ENCODE data around the gene WEE2. TPM values are rescaled to one million over a fixed set of nuclear protein-coding genes. Genes with fewer than 3 reads are reported as not detected.

Gene WEE2
- total RNA-seq, 6 experiments from 2014 or later: not detected

DNA sequence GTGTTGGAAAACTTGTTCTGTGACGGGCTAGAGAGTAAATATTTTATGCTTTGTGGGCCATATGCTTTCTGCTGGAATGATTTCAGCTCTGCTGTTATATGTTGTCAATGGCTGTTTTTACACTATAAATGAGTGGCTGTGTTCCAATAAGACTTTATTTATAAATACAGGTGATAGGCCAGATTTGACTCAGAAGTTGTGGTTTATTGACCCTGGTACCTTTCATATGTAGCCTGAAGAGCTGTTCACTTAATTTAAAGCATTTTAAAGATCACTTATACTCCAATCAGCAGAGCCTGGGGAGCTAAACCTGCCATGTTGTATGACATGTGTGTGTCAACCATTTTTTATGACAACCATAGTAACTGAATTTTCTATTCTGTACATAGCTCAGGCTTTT, 20.9 kb downstream of the WEE2 start:
- Mint-ChIP-seq H3K27me3 (ENCODE audit: insufficient read depth) (peaks cover 14% of the 10 kb centered on the region), H3K27ac (no peak overlapping the region), H3K9me3 (no peaks in the 10 kb centered on the region), H3K4me3 (no peak overlapping the region), H3K4me1 (ENCODE audit: low read depth) (no peaks in the 10 kb centered on the region), H3K36me3 (ENCODE audit: low read depth) (no peaks in the 10 kb centered on the region)
- TF ChIP-seq, protein P1, sequence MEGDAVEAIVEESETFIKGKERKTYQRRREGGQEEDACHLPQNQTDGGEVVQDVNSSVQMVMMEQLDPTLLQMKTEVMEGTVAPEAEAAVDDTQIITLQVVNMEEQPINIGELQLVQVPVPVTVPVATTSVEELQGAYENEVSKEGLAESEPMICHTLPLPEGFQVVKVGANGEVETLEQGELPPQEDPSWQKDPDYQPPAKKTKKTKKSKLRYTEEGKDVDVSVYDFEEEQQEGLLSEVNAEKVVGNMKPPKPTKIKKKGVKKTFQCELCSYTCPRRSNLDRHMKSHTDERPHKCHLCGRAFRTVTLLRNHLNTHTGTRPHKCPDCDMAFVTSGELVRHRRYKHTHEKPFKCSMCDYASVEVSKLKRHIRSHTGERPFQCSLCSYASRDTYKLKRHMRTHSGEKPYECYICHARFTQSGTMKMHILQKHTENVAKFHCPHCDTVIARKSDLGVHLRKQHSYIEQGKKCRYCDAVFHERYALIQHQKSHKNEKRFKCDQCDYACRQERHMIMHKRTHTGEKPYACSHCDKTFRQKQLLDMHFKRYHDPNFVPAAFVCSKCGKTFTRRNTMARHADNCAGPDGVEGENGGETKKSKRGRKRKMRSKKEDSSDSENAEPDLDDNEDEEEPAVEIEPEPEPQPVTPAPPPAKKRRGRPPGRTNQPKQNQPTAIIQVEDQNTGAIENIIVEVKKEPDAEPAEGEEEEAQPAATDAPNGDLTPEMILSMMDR (IDR thresholded peaks at IDR 0.05): no peak
- DNase-seq: no peak

DNA sequence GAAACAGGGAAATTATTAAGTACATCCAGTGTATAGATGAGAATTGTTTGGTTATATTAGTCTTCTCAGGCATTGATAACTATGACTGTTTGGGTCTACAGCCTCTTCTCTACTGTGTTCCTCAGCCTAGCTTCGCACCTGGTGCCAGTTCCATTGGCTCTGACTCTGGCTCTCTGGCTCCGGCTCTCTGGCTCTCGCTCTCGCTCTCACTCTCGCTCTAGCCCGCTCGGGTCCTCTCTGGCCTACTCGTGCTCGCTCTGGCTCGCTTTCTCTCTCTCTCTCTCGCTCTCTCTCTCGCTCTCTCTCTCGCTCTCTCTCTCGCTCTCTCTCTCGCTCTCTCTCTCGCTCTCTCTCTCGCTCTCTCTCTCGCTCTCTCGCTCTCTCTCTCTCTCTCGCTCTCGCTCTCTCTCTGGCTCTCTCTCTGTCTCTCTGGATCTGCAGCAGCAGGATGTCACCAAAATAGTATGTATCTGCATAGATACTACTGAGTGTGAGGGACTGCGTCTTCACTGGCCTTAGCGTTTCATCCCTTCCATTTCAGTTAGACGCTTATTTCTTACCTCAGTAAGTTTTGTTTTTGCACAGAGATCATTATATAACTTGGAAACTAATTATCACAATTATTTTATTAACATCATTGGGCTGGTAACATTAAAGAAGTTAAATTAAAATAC, 23.5 kb downstream of the WEE2 start:
- DNase-seq: no peak
- Mint-ChIP-seq H3K27me3 (ENCODE audit: insufficient read depth) (peaks cover 10% of the 10 kb centered on the region), H3K9me3 (no peaks in the 10 kb centered on the region), H3K36me3 (ENCODE audit: low read depth) (no peaks in the 10 kb centered on the region), H3K27ac (no peak overlapping the region), H3K4me3 (no peak overlapping the region), H3K4me1 (ENCODE audit: low read depth) (no peaks in the 10 kb centered on the region)
- TF ChIP-seq, protein P1 (IDR thresholded peaks at IDR 0.05): no peak

DNA sequence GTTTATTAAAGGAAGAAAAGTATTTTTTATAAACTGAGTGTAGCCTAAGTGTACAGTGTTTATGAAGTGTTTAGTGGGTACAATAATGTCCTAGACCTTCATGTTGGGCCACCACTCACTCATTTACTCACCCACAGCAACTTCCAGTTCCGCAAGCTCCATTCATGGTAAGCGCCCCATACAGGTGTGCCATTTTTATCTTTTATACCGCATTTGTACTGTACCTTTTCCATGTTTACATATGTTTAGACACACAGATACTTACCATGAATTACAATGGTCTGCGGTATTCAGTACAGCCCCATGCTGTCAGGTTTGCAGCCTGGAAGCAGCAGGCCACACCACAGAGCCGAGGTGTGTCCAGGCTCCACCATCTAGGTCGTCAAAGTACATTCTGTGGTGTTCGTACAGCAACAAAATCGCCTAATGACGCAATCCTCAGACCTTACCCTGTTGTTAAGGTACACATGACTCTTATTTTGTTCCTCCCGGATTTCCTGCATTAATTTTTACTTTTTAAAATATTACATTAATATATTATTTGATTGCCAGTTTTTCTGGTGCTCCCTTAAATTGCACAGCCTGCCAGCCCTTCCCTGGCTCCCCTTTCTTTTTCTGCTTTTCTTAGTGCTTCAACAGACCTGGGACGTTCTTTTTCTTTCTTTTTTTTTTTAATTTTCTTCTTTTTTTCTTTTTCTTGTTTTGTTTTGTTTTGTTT, 29.1 kb downstream of the WEE2 start:
- Mint-ChIP-seq H3K27ac (peak overlapping the region; percentile 97), H3K36me3 (ENCODE audit: low read depth) (peaks cover 18% of the 10 kb centered on the region), H3K27me3 (ENCODE audit: insufficient read depth) (no peaks in the 10 kb centered on the region), H3K4me1 (ENCODE audit: low read depth) (peaks cover 32% of the 10 kb centered on the region), H3K9me3 (no peaks in the 10 kb centered on the region), H3K4me3 (peak overlapping the region; percentile 99)
- TF ChIP-seq, protein P1 (IDR thresholded peaks at IDR 0.05): no peak
- no peak for DNase-seq

DNA sequence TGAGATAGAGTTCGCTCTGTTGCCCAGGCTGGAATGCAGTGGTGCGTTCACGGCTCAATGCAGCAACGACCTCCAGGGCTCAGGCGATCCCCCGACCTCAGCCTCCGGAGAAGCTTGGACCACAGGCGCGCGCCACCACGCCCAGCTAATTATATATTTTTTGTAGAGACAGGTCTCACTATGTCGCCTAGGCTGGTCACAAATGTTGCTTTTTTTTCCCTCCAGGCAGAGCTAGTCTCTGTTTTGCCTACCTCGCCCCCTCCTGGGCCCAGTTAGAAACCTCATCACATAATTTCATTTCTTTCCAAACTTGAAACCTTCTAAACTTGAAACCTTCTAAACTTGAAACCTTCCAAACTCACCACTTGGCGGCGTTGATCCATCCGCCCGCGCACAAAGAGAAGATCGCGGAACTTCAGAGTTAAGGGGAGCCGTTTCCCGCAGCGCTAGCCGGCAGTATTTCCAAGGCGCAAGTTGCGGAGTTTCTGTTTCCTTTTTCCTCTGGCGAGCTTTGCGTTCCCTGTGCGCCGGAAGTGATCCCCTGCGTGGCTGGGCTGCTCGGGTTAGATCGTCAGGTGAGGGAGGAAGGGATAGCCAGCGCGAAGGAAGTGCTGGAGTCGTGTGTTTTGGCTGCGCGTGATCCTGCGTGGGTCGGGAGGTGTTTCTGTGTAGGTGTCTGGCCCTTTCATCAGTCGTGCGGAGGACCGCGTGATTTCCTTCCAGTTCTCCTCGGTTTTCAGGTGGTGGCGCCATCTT, 29.9 kb downstream of the WEE2 start, which contains the start of gene SSBP1:
Gene SSBP1, plus strand, starts transcription at position 523 of the 756 bp plus-strand sequence. CDS start 809 bp downstream, outside the sequence.
- DNase-seq: peak; percentile 94
- TF ChIP-seq, protein P1 (IDR thresholded peaks at IDR 0.05): peak; percentile 86
- Mint-ChIP-seq H3K27me3 (ENCODE audit: insufficient read depth) (no peaks in the 10 kb centered on the region), H3K36me3 (ENCODE audit: low read depth) (peaks cover 24% of the 10 kb centered on the region), H3K27ac (peak within 1 kb of the TSS; percentile 97), H3K9me3 (no peaks in the 10 kb centered on the region), H3K4me1 (ENCODE audit: low read depth) (peaks cover 32% of the 10 kb centered on the region), H3K4me3 (peak within 1 kb of the TSS; percentile 99)

DNA sequence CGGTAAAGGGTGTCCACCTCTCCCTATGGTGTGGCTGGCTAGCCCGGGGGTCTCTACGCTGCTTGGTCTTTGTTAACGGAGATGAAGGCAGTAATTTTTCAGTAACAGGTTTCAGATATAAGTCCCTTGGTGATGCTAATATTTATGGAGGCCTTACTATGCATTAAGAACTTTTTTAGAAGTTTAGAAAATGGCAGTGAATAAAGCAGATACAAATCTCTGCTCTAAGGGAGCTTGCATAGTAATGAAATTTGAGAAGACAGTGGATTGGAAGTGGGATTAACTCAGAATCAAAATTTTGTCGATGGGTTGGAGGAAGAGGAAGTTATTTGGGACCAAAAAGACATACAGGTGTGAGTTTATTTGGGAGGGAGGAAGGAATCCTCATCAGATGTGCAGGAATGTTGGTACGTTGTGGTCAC, 30.4 kb downstream of the WEE2 start:
- Mint-ChIP-seq H3K36me3 (ENCODE audit: low read depth) (peaks cover 28% of the 10 kb centered on the region), H3K27ac (peak overlapping the region; percentile 97), H3K4me3 (peak overlapping the region; percentile 99), H3K27me3 (ENCODE audit: insufficient read depth) (no peaks in the 10 kb centered on the region), H3K9me3 (no peaks in the 10 kb centered on the region), H3K4me1 (ENCODE audit: low read depth) (peaks cover 32% of the 10 kb centered on the region)
- TF ChIP-seq, protein P1 (IDR thresholded peaks at IDR 0.05): no peak; the same call in 1 of the 2 replicates
- no peak for DNase-seq
